Breast epithelium (tissue), 4 donors: ENCODE data around the gene HSPA2. TPM values are rescaled to one million over a fixed set of nuclear protein-coding genes. Genes with fewer than 3 reads are reported as not detected.

ENCODE experiments used
- DNase-seq, 2 donors: peaks; one replicate each; pipeline ENCODE4 v3.0.0-alpha.2; 2019; ENCODE audit warnings: low spot score in 2 of 2
- H3K27ac ChIP-seq, 2 donors: fragments of 200-600 bp; sonication (generic) in 1 of 2; one replicate each; pipeline ENCODE4 v1.5.1; 2016 to 2019; ENCODE audit warnings: mild to moderate bottlenecking in 1 of 2
- H3K27me3 ChIP-seq, 2 donors: fragments of 200-600 bp; sonication (generic) in 1 of 2; one replicate each; pipeline versions ENCODE4 v1.5.1 to v1.6.0; 2017 to 2019; ENCODE audit warnings: control low read depth in 1 of 2, mild to moderate bottlenecking in 1 of 2
- H3K36me3 ChIP-seq: fragments of 200-600 bp; one replicate; pipeline ENCODE4 v1.5.1; 2019
- H3K4me1 ChIP-seq, 2 donors: fragments of 200-600 bp; sonication (generic); one replicate each; pipeline ENCODE4 v1.5.1; 2016 to 2019; ENCODE audit warnings: control low read depth in 1 of 2
- H3K4me3 ChIP-seq, 3 donors: fragments of 200-600 bp; sonication (generic); 1 replicate in 2 of 3; 2 replicates in 1 of 3; pipeline ENCODE4 v1.5.1; 2016 to 2019; ENCODE audit warnings: mild to moderate bottlenecking in 3 of 3, moderate library complexity in 2 of 3
- H3K9me3 ChIP-seq, 2 donors: fragments of 200-600 bp; sonication (generic) in 1 of 2; one replicate each; pipeline ENCODE4 v1.5.1; 2016 to 2019; ENCODE audit warnings: control low read depth in 1 of 2
- POLR2A ChIP-seq: fragments of 450-650 bp; IDR thresholded peaks from one replicate; pipeline ENCODE4 v1.6.1; 2016; ENCODE audit warnings: antibody characterized with exemption, mild to moderate bottlenecking, moderate library complexity
- POLR2AphosphoS5 ChIP-seq, 3 donors: sonication (generic); formaldehyde crosslinking; IDR thresholded peaks; one replicate each; pipeline ENCODE4 v1.6.1; 2017; ENCODE audit warnings: antibody characterized with exemption in 3 of 3
- intact Hi-C: fragments of 100-400 bp; cut with DNase I; formaldehyde crosslinking; loops from one replicate; pipeline ENCODE4 v1.15.1; 2023; ENCODE audit warnings: low total_unique reads
- total RNA-seq, 3 donors: library from RNA; depleted of rRNA; stranded (reverse); fragments of >200 nt; gene quantifications; one replicate each; pipeline ENCODE4 v1.1.0, GENCODE V29; 2016
- TF ChIP-seq, protein P1 (sequence below), 3 donors: fragments of 450-650 bp; IDR thresholded peaks; one replicate each; pipeline ENCODE4 v1.5.1; 2016 to 2017; ENCODE audit warnings: antibody characterized with exemption in 3 of 3, mild to moderate bottlenecking in 3 of 3, moderate library complexity in 3 of 3

Gene HSPA2
- total RNA-seq: 10 to 100 TPM; 12.2 to 33.1 (median 17.9) TPM

DNA sequence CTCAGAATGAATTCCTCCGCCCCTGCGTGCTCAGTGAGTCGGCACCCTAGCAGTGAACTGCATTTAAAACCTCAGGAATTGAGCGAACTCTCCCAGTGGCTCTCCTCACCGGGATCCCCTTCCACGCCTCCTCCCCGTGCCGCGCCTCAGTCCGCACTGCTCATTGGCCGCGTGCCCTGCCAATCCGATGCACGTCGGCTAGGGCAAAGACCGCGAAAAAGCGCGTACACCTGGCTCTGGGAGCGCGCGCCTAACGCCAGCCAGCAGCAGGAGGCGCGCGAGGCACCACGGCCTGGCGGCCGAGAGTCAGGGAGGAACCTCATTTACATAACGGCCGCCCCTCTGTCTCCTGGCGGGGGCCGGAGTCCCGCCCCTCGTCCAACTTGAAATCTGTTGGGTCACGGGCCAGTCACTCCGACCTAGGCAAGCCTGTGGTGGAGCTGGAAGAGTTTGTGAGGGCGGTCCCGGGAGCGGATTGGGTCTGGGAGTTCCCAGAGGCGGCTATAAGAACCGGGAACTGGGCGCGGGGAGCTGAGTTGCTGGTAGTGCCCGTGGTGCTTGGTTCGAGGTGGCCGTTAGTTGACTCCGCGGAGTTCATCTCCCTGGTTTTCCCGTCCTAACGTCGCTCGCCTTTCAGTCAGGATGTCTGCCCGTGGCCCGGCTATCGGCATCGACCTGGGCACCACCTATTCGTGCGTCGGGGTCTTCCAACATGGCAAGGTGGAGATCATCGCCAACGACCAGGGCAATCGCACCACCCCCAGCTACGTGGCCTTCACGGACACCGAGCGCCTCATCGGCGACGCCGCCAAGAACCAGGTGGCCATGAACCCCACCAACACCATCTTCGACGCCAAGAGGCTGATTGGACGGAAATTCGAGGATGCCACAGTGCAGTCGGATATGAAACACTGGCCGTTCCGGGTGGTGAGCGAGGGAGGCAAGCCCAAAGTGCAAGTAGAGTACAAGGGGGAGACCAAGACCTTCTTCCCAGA lies at the start of gene HSPA2:
Gene HSPA2 (plus strand): TSS at position 534 of the 995 bp plus-strand sequence. CDS start 109 bp downstream, at position 643.
- Histone ChIP-seq H3K36me3 (no peaks in the 10 kb centered on the region), H3K9me3 (peaks cover 0 to 7% of the 10 kb centered on the region in 2 donors), H3K27me3 (no peaks in the 10 kb centered on the region), H3K4me3 (peak within 1 kb of the TSS; percentile 51 to 76 (median 71)), H3K27ac (peak within 1 kb of the TSS; percentile 89 to 91), H3K4me1 (no peaks in the 10 kb centered on the region)
- peak; percentile 99 for DNase-seq
- TF ChIP-seq POLR2AphosphoS5 (IDR thresholded peaks at IDR 0.05): peak; percentile 81 to 85 (median 83)
- TF ChIP-seq POLR2A: peak; percentile 90
- TF ChIP-seq, protein P1, sequence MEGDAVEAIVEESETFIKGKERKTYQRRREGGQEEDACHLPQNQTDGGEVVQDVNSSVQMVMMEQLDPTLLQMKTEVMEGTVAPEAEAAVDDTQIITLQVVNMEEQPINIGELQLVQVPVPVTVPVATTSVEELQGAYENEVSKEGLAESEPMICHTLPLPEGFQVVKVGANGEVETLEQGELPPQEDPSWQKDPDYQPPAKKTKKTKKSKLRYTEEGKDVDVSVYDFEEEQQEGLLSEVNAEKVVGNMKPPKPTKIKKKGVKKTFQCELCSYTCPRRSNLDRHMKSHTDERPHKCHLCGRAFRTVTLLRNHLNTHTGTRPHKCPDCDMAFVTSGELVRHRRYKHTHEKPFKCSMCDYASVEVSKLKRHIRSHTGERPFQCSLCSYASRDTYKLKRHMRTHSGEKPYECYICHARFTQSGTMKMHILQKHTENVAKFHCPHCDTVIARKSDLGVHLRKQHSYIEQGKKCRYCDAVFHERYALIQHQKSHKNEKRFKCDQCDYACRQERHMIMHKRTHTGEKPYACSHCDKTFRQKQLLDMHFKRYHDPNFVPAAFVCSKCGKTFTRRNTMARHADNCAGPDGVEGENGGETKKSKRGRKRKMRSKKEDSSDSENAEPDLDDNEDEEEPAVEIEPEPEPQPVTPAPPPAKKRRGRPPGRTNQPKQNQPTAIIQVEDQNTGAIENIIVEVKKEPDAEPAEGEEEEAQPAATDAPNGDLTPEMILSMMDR (IDR thresholded peaks at IDR 0.05): peak; percentile 56 to 84 (median 80)
- intact Hi-C loops: no loop called here

DNA sequence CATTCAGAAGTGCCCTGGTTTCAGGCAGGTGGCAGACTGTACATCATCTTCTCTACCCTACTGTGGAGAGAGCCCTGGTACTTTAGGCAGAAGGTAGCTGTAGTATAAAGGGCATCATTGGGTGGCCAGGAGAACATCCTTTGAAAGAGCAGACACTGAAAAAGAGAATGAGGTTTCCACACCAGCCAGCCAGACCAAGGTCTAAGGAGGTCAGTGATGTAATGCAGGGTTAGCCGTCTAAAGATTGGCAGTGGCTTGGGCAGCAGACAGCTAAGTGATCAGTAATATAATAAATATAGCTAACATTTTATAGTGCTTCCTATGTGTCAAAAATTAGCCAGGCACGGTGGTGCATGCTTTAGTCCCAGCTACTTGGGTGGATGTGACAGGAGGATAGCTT lies 48.9 kb upstream of the HSPA2 start:
- intact Hi-C loops: no loop called here
- no peaks in the 10 kb centered on the region for H3K27me3 ChIP-seq

DNA sequence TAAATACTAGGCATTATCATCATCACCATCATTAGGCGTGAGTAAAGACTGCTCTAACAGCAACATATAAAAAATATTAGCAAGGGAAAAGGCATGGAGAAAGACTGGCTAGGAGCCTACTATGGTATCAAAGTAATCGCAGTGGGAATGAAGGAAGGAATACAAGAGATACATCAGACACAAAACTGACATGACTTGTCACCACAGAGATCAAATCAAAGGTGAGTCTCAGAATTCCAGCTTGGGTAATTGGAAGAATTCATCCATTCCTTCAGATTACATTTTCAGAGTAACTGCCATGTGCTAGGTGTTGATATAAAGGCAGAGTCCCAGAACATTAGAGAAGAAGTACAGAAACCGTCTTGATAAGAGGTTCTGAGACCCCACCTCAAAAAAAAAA lies 47.1 kb upstream of the HSPA2 start:
- no peaks in the 10 kb centered on the region for H3K9me3 ChIP-seq
- TF ChIP-seq POLR2AphosphoS5 (IDR thresholded peaks at IDR 0.05) (no peak), POLR2A (no peak)
- TF ChIP-seq, protein P1 (IDR thresholded peaks at IDR 0.05): no peak
- no peaks in the 10 kb centered on the region for H3K4me1 ChIP-seq
- no peaks in the 10 kb centered on the region for H3K27me3 ChIP-seq
- no peak for DNase-seq
- no peak overlapping the region for H3K27ac ChIP-seq
- intact Hi-C loops: no loop called here
- no peaks in the 10 kb centered on the region for H3K36me3 ChIP-seq
- no peak overlapping the region for H3K4me3 ChIP-seq

More for the DNA sequence above, 48.9 kb upstream of the HSPA2 start:
- Histone ChIP-seq H3K4me1 (no peaks in the 10 kb centered on the region), H3K9me3 (no peaks in the 10 kb centered on the region), H3K4me3 (no peak overlapping the region), H3K36me3 (peaks cover 2% of the 10 kb centered on the region), H3K27ac (no peak overlapping the region)
- TF ChIP-seq POLR2A (no peak), POLR2AphosphoS5 (IDR thresholded peaks at IDR 0.05) (no peak)
- TF ChIP-seq, protein P1 (IDR thresholded peaks at IDR 0.05): no peak
- DNase-seq: no peak

DNA sequence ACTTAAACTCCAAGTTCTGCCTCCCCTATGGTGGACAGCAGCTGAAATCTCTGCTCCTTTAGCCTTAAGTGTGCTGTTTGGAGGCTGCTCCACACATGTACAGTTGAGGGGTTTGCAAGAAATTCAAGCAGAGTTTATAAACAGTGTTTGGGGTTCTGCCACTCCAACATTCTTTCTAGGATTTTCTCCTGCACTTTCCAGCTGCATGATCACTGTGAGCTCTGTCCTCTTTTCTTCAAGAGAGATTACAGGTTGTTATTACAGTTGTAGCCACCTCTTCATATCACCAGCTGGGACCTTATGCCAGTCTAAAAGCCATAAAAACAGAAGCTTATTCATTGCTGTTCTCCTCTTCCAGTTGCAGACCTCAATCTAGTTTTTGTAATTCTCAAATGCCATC lies 45.3 kb upstream of the HSPA2 start:
- Histone ChIP-seq H3K27me3 (no peaks in the 10 kb centered on the region), H3K36me3 (no peaks in the 10 kb centered on the region), H3K4me1 (no peaks in the 10 kb centered on the region), H3K9me3 (no peaks in the 10 kb centered on the region), H3K27ac (no peak overlapping the region), H3K4me3 (no peak overlapping the region)
- TF ChIP-seq, protein P1 (IDR thresholded peaks at IDR 0.05): no peak
- no peak for TF ChIP-seq POLR2AphosphoS5 (IDR thresholded peaks at IDR 0.05)
- TF ChIP-seq POLR2A: no peak
- intact Hi-C loops: no loop called here
- DNase-seq: no peak

DNA sequence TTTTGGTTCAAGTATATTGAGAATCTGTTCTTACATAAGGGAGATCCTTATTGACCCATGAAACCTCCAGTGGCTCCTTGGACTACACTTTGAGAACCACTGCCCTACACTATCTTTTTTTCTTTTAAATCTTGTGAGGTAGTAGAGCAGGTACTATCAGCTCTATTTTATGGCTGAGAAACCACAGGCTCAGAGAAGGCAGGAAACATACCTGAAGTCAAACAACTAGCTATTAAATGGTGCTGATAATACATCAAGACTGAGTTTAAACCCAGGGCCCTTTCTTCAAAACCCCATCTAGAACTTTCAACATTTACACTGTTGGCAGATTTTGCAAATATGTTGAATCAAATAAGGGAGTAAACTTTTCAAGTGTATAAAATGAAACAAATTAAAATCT lies 43.8 kb upstream of the HSPA2 start:
- H3K36me3 ChIP-seq: no peaks in the 10 kb centered on the region
- TF ChIP-seq POLR2A (no peak), POLR2AphosphoS5 (IDR thresholded peaks at IDR 0.05) (no peak)
- TF ChIP-seq, protein P1 (IDR thresholded peaks at IDR 0.05): no peak
- no peak overlapping the region for H3K4me3 ChIP-seq
- H3K9me3 ChIP-seq: no peaks in the 10 kb centered on the region
- no peak overlapping the region for H3K27ac ChIP-seq
- no peak for DNase-seq
- intact Hi-C loops: no loop called here
- H3K27me3 ChIP-seq: no peaks in the 10 kb centered on the region
- H3K4me1 ChIP-seq: peaks cover 0 to 7% of the 10 kb centered on the region in 2 donors
